Measurements from ENCODE around the gene VMP1. TPM values are rescaled to one million over a fixed set of nuclear protein-coding genes. Genes with fewer than 3 reads are reported as not detected.

Gene VMP1
- polyA plus RNA-seq, 12 donors = 39.6 to 123 (median 50.4) TPM; not detected in 1

DNA sequence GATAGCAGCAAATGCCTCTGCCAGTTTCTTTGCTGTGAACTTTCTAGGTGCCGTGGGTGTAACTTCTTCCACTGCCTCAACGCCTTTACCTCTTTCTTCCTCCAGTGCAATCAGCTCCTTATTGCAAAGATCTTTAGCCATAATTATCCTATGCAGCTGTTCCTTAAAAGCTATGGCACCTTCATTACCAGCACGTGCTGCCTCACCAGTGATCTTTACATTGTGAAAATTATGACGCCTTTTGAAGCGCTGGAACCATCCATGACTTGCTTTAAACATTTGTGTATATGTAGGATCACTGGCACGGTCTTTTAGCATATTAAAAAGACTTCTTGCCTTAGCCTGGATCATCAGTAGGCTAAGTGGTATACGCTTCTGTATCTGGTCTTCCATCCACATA is 8.2 kb upstream of the VMP1 start:
- no peak for DNase-seq

DNA sequence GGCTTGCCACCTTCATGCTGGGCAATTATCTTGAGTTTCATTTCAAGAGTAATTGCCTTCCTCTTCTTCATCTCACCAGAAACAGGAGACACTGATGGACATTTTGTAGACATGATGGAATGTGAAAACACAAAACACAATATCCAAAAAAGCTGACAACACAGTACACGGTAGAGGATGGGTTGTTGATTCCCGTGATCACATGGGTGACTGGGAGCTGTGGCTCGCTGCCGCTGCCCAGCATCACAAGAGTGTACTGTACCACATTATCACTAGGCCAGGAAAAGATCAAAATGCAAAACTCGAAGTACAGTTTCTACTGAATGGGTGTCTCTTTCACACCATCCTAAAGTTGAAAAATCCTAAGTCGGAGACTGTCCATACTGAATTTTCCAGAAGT is 7.7 kb upstream of the VMP1 start:
- no peak for DNase-seq

DNA sequence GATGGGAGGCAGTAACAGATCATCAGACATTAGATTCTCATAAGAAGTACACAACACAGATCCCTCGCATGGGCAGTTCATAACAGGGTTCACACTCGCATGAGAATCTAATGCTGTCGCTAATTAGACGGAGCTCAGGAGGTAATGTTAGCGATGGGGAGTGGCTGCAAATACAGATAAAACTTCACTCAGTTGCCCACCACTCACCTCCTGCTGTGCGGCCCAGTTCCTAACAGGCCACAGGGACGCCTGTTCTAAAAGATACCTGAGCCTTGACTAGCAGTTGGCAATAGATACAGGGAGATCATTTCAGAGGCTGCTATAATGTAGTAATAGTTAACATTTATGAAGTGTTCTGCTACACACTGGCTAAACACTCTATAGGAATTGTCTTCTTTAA is 5.2 kb upstream of the VMP1 start:
- no peak for DNase-seq

DNA sequence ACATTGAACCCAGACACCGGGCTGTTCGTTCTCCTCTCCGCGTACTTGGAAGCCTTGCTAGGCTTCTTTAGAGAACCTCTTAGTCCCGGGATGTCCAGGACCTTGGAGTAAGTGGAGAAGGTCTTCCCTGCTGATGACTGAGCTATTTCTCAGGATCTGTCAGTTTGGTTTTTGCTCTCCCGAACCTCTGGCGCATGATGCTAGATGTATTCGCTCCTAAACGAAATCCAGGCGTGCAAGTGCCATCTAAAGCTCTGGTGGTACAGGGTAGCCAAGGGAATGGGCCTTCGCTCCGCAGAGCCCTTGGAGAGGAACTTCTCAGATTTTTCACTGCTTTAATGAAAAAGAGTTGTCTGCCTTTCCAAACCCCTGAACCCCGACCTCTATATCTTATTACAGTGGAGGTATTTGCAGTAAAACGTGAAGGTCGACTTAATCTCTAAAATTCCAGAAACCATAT is 547 bp downstream of the VMP1 start:
- DNase-seq = no peak

DNA sequence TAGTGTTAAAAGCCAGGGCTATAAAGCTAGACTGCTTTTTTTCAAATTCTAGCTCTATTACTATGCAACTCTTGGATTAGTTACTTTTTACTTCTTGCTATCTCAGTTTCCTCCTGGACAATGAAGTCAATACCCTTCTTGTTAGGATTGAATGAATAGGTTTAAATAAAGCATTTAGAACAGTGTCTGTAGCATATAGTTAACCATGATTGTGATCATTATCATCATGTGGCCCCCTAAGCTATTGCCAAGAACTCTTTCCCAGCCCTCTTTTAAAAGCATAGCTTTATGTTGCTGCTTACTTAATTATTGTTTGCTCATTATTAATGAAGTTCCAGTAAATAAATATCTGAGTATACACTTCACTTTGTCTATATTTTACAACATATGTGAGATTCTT is 4.5 kb downstream of the VMP1 start:
- DNase-seq = no peak

GRCh38 chr17:59712862-59713261 is 5.4 kb downstream of the VMP1 start:
- DNase-seq = no peak

DNA sequence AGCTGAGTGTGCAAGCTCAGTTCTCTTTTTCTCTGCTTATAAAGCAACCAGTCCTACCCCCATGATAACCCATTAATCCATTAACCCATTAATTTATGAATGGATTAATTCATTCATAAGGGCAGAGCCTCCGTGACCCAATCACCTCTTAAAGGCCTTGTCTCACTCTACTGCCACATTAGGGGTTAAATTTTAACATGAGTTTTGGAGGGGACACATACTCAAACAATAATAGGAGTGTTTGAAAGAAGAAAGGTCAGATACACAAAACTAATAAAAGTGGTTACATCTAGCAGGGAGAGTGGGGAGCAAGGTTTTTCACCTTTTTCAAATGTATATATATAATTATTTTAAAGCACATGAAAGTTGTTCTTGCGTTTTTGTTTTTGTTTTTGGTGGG is 6.8 kb downstream of the VMP1 start:
- no peak for DNase-seq

DNA sequence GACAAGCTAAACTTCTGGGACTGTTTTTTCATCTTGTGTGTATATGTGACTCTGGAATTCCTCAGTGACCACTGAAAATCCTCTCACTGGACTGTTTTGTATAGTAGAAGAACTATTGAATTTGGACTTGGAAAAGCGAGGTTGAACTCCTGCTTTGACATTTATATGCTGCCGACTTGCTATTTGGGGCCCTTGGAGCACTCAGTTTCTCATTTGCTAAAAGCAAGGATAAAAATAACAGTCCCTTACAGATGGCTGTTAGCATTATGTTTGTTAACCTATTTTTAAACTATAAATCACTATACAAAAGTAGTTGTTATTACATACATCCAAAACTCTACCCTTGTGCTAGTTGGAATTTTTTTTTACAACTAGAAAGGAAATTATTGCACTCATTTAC is 9.0 kb downstream of the VMP1 start:
- no peak for DNase-seq

DNA sequence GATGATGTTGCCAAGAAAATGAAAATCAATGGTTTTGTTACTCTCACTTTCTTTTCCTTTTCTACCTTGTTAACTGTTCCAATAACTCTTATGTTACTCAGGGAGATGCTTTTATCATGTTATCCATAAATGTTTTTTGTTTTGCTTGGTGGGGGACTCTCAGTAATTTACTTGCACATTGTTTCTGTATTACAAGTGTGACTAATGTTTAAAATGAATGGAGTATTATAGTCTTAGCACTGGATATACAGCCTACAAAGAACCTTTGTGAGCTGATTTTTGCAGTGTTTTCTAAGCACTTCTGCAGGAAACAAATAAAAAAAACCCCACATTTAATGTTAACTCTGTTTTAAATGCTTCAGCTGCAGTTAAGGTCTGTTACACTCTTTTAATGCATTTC is 12.1 kb downstream of the VMP1 start:
- no peak for DNase-seq

- no peak for DNase-seq
Observed at GRCh38 chr17:59722623-59723022, 15.2 kb downstream of the VMP1 start.

DNA sequence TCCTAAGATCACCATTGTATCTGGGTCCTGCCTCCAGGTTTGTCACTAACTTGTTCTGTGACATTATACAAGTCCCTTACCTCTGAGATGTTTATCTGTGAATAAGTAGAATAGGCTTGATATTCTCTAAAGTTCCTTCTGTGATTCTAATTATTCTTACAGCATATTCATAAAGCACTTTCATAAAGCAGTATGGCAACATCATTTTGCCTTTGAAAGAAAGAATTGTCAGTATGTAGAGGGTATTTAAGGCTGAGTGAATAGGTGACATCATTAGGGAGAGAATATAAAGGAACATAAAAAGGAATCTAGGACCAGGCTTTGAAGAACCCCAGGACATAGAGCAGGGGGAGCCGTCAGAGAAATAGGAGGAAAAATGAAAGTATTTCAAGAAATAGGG is 15.6 kb downstream of the VMP1 start:
- no peak for DNase-seq

DNA sequence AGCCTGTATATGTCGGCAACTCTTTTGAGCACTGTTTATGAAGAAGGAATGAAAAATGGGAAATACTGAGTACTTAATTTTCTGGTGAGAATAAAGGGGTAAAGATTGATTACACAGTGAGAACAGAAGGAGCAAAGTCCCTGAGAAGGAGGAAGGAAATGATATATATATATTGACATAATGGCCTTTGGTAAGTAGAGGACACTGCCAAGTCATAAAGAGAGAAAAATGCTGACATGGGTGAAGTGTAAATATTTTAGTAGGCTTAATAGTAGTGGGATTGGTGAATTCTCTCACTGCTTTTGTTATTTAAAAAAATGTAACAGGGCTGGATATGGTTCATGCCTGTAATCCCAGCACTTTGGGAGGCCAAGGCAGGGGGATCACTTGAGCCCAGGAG is 16.2 kb downstream of the VMP1 start:
- DNase-seq = no peak

DNA sequence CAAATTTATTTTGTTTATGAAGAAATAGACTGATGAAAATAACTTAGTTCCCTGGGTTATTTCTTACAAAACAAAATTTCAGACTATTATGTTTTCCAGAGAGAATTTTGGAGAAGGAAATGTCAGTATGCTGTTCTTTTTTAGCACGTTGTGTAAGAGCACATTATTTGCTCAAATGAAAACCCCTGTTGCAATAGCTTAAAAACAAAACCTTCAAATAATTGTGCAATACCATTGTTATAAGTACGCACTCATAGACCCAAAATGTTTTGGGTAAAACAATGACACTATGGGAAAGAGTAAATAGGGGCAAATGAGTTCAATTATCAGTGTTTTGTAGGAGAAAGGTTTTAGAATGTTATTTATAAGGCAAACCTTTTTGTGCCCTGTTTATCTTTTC is 18.2 kb downstream of the VMP1 start:
- DNase-seq = no peak

GRCh38 chr17:59727817-59728533 is 20.5 kb downstream of the VMP1 start:
- DNase-seq = no peak

DNA sequence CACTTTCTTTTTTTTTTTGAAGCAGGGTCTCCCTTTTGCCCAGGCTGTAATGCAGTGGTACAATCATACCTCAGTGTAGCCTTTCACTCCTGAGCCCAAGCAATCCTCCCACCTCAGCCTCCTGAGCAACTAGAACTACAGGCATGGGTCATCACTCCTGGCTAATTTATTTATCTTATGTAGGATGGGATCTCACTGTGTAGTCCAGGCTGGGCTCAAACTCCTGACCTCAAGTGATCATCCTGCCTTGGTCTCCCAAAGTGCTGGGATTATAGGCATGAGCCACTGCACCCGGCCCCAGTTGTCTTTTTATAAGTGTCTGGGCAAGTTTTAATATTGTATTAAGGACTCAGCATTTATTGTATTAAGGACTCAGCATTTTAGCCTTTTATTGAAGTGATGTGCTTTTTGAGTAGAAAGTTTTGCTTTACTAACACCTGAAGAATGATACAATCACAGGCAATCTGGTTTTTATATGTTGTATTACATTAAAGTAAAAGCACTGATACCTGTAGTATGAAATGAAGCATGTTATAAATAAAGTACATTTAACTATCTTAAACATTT is 22.9 kb downstream of the VMP1 start:
- DNase-seq = no peak

DNA sequence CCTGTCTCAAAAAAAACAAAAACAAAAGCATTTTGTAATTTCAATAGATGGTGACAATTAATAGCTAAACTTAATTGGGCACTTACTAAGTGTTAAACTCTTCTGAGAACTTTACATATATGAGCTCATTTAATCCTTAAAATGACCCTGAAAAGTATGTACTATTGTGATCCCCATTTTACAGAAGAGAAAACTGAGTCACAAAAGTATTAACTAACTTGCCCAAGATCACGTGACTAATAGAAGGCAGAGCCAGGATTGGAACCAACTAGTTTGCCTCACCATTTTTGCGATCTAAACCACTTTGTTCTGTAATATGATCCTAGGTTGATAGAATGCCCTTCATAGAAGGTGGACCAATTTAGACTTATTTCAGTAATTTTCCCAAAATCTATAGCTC is 26.2 kb downstream of the VMP1 start:
- DNase-seq = no peak

DNA sequence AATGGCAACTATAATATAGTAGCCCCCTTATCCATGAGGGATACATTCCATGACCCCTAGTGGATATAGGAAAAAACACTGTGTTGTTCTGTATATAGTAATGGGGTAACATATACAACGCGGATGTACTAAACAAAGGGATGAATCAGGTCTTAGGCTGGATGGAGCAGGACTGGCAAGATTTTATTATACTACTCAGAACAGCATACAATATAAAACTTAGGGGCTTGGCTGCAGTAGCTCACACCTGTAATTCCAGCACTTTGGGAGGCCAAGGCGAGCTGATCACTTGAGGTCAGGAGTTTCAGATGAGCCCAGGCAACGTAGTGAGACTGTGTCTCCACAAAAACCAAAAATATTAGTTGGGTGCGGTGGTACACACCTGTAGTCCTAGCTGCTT is 26.8 kb downstream of the VMP1 start:
- DNase-seq = no peak

DNA sequence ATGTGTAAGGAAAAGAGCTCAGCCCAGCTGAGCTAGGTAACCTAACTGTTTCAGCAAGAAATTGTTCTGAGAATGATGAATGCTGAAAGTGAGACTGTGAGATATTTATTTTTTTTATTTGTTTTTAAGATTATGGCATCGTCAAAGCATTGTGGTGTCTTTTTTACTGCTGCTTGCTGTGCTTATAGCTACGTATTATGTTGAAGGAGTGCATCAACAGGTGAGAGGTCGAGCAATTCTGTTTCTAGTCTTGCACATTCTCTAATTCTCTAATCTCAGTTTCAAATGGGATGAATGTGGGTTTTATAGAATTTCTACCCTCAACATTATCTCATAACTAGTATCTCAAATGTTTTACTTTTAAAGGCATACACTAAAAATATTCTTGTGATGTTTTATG is 29.9 kb downstream of the VMP1 start:
- no peak for DNase-seq

DNA sequence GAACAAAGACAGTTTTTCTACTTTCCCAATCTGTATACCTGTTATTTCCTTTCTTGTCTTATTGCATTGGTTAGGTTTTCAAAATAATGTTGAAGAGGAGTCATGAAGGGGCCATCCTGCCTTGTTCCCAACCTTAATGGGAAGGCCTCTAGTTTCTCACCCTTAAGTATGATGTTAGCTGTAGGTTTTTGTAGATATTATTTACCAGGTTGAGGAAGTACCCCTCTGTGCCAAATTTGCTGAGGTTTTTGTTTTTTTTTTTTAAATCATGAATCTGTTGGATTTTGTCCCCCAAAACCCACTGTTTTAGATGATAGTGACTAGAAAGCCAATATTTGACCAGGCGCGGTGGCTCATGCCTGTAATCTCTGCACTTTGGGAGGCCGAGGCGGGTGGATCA is 36.4 kb downstream of the VMP1 start:
- DNase-seq = no peak

DNA sequence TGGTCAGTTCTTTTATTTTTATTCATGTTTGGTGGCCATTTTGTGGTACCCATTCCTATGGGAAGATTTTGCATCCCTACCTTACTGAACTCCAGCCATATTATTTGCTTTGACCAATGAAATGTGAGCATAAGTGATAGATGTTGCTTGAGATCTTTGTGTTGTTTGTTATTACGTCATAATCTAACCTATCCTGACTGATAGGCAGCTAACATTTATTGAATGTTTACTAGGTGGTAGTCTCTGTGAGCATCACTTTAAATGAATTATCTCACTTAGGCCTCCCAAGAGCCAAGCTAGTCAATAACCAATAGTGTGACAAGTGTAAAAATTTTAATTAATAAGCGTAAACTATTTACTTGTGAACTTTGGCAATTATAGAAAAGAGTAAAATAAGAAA is 37.6 kb downstream of the VMP1 start:
- DNase-seq = no peak

- DNase-seq = no peak
Observed at GRCh38 chr17:59746849-59747445, 39.5 kb downstream of the VMP1 start.

GRCh38 chr17:59748591-59748990 is 41.1 kb downstream of the VMP1 start:
- no peak for DNase-seq

DNA sequence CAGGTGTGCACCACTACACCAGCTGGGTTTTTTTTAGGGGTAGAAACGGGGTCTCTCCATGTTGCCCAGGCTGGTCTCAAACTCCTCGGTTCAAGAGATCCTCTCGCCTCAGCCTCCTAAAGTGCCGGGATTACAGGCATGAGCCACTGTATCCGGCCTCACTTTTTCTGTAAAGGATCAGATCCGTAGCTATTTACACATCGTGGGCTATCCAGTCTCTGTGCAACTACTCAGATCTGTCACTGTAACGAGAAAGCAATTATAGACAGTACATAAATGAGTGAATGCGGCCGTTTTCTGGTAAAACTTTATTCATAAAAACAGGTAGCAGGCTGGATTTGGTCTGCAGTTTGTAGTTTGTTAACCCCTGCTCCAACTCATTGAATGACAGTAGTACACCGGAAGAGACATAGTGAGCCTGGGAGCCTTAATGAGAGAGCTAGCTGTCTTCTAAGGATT is 44.5 kb downstream of the VMP1 start:
- no peak for DNase-seq

- no peak for DNase-seq
Observed at GRCh38 chr17:59752446-59752845, 45.0 kb downstream of the VMP1 start.

Data from muscle of arm (tissue), 12 donors.